Endothelial cell (in vitro differentiated cells): ENCODE data around the gene CRTAC1. TPM values are rescaled to one million over a fixed set of nuclear protein-coding genes. Genes with fewer than 3 reads are reported as not detected.

Experiments used
- DNase-seq: peaks from one replicate; pipeline ENCODE4 v3.0.0; 2021; ENCODE audit warnings: low spot score
- H3K27ac Mint-ChIP-seq: one replicate; pipeline ENCODE4 v1.8.0; 2021; ENCODE audit warnings: mixed read lengths, inconsistent platforms; ENCODE audit not compliant: unreplicated experiment
- H3K27me3 Mint-ChIP-seq: one replicate; pipeline ENCODE4 v1.8.0; 2021; ENCODE audit warnings: mild to moderate bottlenecking, moderate library complexity, mixed read lengths, inconsistent platforms; ENCODE audit not compliant: unreplicated experiment
- H3K36me3 Mint-ChIP-seq: one replicate; pipeline ENCODE4 v1.8.0; 2021; ENCODE audit warnings: mild to moderate bottlenecking, low read depth, mixed read lengths, inconsistent platforms; ENCODE audit not compliant: unreplicated experiment
- H3K4me1 Mint-ChIP-seq: one replicate; pipeline ENCODE4 v1.8.0; 2021; ENCODE audit warnings: mild to moderate bottlenecking, mixed read lengths, inconsistent platforms; ENCODE audit not compliant: unreplicated experiment
- H3K4me3 Mint-ChIP-seq: one replicate; pipeline ENCODE4 v1.8.0; 2021; ENCODE audit warnings: mild to moderate bottlenecking, mixed read lengths, inconsistent platforms; ENCODE audit not compliant: unreplicated experiment
- H3K9me3 Mint-ChIP-seq: one replicate; pipeline ENCODE4 v1.8.0; 2021; ENCODE audit warnings: mixed read lengths, inconsistent platforms; ENCODE audit not compliant: unreplicated experiment
- total RNA-seq: library from RNA; stranded (reverse); fragmentation: NEBNext Ultra II Directional; extraction: Animal tissue kit (Norgen Biotek cat#: 25700); gene quantifications from one replicate; pipeline ENCODE4 v1.2.1, GENCODE V29; 2021; ENCODE audit not compliant: unreplicated experiment
- TF ChIP-seq, protein P1 (sequence below): fragments of 200-600 bp; sonication (generic); IDR thresholded peaks from one replicate; pipeline ENCODE4 v1.5.0; 2021; ENCODE audit warnings: antibody characterized with exemption; ENCODE audit not compliant: unreplicated experiment

Gene CRTAC1
- total RNA-seq, 1 donor from 2014 or later = 37.3 TPM

DNA sequence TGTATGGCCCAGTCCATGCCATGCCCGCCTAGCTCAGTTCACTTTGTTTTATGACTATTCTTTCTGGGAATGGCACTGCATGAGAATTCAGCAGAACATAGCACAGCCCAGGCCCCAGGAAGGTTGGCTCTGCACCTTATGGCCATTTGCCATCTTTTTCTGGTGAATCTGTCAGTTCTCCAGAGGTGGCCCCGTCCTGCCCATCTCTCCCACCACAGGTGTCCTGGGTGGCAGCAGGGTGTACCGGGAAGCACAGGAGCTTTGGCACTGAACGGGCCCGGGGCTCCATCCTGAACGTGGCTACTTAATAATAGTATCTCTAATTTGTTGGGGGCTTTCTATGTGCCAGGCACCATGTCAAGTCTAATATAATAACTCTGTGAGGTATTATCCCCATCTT is 156.1 kb downstream of the CRTAC1 start:
- TF ChIP-seq, protein P1, sequence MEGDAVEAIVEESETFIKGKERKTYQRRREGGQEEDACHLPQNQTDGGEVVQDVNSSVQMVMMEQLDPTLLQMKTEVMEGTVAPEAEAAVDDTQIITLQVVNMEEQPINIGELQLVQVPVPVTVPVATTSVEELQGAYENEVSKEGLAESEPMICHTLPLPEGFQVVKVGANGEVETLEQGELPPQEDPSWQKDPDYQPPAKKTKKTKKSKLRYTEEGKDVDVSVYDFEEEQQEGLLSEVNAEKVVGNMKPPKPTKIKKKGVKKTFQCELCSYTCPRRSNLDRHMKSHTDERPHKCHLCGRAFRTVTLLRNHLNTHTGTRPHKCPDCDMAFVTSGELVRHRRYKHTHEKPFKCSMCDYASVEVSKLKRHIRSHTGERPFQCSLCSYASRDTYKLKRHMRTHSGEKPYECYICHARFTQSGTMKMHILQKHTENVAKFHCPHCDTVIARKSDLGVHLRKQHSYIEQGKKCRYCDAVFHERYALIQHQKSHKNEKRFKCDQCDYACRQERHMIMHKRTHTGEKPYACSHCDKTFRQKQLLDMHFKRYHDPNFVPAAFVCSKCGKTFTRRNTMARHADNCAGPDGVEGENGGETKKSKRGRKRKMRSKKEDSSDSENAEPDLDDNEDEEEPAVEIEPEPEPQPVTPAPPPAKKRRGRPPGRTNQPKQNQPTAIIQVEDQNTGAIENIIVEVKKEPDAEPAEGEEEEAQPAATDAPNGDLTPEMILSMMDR = no peak
- no peak overlapping the region for H3K27ac Mint-ChIP-seq
- no peak for DNase-seq
- H3K36me3 Mint-ChIP-seq = no peaks in the 10 kb centered on the region
- H3K4me1 Mint-ChIP-seq = peaks cover 21% of the 10 kb centered on the region
- no peak overlapping the region for H3K4me3 Mint-ChIP-seq
- H3K9me3 Mint-ChIP-seq = no peaks in the 10 kb centered on the region
- peaks cover 12% of the 10 kb centered on the region for H3K27me3 Mint-ChIP-seq

DNA sequence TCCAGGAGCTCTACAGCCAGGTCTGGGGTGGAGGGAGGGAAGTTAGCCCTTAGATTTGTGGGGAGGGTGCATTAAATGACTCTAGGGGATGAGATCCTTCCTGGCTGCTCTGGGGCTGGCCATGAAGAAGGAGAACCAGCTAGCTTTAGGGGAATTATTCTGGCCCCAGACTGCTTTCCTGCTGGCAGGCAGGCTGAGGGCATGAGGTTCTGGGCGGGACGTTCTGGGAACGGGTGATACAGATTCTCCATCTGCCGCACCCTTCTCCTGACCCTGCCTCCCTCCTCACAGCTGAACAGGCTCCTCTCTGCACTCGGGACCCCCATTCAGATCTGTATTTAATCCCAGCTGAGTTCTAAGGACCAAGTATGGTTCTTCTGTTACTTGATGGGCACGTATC is 156.9 kb downstream of the CRTAC1 start:
- TF ChIP-seq, protein P1 = no peak
- no peak overlapping the region for H3K4me3 Mint-ChIP-seq
- H3K36me3 Mint-ChIP-seq = no peaks in the 10 kb centered on the region
- DNase-seq = no peak
- H3K27ac Mint-ChIP-seq = no peak overlapping the region
- peaks cover 12% of the 10 kb centered on the region for H3K27me3 Mint-ChIP-seq
- H3K9me3 Mint-ChIP-seq = no peaks in the 10 kb centered on the region
- H3K4me1 Mint-ChIP-seq = peaks cover 24% of the 10 kb centered on the region

DNA sequence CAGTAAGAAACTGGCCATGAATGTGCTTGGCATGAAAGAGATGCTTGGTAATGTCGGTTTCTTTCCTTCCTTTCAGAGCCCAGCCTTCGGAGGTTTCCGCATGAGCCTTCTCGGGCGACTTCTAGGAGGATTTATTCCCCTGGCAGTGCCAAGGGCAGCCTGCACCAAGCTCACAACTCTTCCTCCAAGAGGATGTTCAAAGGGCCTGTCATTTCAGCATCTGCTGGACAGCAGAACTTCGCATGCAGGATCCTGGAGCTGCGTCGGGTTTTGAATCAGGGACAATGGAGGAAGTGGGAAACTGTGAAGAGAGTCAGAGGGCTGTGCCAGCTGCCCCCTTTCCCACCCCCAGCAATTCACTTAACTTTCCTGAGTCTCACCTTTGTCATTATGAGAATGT is 159.4 kb downstream of the CRTAC1 start:
- peaks cover 24% of the 10 kb centered on the region for H3K4me1 Mint-ChIP-seq
- H3K27ac Mint-ChIP-seq = no peak overlapping the region
- TF ChIP-seq, protein P1 = no peak
- no peaks in the 10 kb centered on the region for H3K9me3 Mint-ChIP-seq
- no peaks in the 10 kb centered on the region for H3K36me3 Mint-ChIP-seq
- no peak overlapping the region for H3K4me3 Mint-ChIP-seq
- peaks cover 14% of the 10 kb centered on the region for H3K27me3 Mint-ChIP-seq
- no peak for DNase-seq

DNA sequence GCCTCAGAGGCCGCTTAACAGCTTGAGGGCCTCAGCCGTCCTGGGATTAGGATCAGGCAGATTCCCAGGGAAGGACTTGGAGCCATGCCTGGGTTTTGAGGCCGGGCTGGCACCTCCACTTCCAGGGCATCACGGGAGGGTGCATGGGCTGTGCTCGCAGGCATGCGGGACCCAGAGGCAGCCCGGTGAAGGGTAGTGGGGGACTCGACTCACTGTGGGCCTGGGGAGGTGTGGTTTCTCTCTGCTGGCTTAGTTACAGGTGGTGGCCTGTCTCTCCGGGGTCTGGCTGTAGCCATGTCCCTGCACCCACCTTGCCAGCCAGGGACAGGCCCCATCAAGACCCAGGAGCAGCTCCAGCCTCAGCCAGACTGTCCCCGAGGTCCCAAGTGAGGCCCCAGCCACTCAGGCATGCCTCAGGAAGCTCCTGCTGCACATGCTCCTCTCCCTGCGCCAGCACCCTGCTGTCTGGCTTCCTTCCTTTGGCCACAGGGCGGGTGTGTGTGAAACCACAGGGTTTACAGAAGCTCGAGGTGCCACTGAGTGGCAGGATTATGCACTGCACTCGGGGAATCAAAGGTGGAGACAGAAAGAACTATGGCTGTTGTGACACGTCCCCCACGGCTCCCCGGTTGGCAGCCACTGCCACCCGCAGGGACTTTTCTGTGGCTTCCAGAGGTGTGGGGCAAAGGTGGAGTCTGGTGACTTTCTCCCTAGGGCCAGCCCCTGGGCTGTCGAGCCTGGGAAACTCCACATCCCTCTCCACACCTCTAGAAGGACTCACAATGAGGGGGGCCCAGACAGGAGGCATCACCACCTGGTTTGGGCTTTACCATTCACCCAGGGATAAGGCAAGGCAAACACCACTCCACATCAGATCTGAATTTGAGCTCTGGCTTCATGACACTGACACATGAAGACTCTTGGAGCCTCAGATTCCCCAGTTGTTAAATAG is 161.1 kb downstream of the CRTAC1 start:
- Mint-ChIP-seq H3K4me3 (no peak overlapping the region), H3K27me3 (peaks cover 11% of the 10 kb centered on the region), H3K9me3 (no peaks in the 10 kb centered on the region), H3K27ac (no peak overlapping the region), H3K4me1 (peaks cover 20% of the 10 kb centered on the region), H3K36me3 (no peaks in the 10 kb centered on the region)
- TF ChIP-seq, protein P1 = peak; percentile 67
- peak; percentile 74 for DNase-seq

DNA sequence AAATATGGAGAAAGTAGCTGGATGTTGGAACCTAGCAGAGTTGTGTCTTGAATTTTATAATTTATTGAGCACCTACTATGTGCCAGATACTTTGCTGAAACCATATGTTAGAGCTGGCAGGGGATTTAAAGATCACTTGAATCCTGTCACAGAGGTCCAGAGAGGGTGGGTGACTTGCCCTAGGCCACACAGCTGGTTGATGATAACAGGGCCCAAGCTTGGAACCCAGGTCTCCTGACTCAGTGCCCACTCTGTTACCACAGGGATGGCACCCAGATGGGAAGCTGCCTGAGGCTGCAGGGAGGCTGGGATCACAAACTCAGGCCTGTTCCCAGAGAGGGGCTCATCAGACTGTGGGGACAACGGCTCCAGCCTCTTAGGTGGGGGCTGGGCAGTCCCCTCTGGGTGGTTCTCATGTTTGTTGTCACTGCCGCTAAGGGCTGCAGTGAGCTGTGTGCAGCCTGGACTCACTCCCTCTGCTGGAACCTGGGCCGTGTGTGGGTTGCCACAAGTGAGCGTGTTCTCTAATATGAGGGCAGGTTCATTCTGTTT is 162.2 kb downstream of the CRTAC1 start:
- Mint-ChIP-seq H3K27ac (no peak overlapping the region), H3K4me1 (peaks cover 11% of the 10 kb centered on the region), H3K9me3 (no peaks in the 10 kb centered on the region), H3K36me3 (peaks cover 2% of the 10 kb centered on the region), H3K27me3 (peaks cover 11% of the 10 kb centered on the region), H3K4me3 (no peak overlapping the region)
- TF ChIP-seq, protein P1 = no peak
- no peak for DNase-seq
